H9 (cell line): ENCODE results near the gene SQSTM1. TPM values are rescaled to one million over a fixed set of nuclear protein-coding genes. Genes with fewer than 3 reads are reported as not detected.

Experiments
- DNase-seq: peaks from one replicate; pipeline ENCODE4 v3.0.0-alpha.2; 2017
- H2AFZ ChIP-seq: one replicate; pipeline ENCODE4 v1.6.1; 2013; ENCODE audit warnings: mild to moderate bottlenecking, low read length, control low read depth, moderate library complexity
- H2AK5ac ChIP-seq: 2 replicates; pipeline ENCODE4 v1.6.1; 2013; ENCODE audit warnings: low read length, control low read depth, mixed read lengths; ENCODE audit not compliant: insufficient read length
- H2BK120ac ChIP-seq: one replicate; pipeline ENCODE4 v1.6.1; 2013; ENCODE audit warnings: low read depth, mild to moderate bottlenecking, low read length, control low read depth, inconsistent platforms; ENCODE audit not compliant: poor library complexity, severe bottlenecking
- H2BK12ac ChIP-seq: 2 replicates; pipeline ENCODE4 v1.6.1; 2013; ENCODE audit warnings: low read length, control low read depth, mixed read lengths, low read depth; ENCODE audit not compliant: insufficient read length
- H2BK15ac ChIP-seq: 2 replicates; pipeline ENCODE4 v1.6.1; 2013; ENCODE audit warnings: low read depth, low read length, control low read depth
- H2BK20ac ChIP-seq: one replicate; pipeline ENCODE4 v1.6.1; 2013; ENCODE audit warnings: low read depth, mild to moderate bottlenecking, low read length, control low read depth, inconsistent platforms; ENCODE audit not compliant: poor library complexity, severe bottlenecking
- H2BK5ac ChIP-seq: 2 replicates; pipeline ENCODE4 v1.6.1; 2013; ENCODE audit warnings: low read length, control low read depth, mixed read lengths; ENCODE audit not compliant: insufficient read length
- H3K14ac ChIP-seq: 2 replicates; pipeline ENCODE4 v1.6.1; 2013; ENCODE audit warnings: low read length, control low read depth; ENCODE audit not compliant: insufficient read depth
- H3K18ac ChIP-seq: 2 replicates; pipeline ENCODE4 v1.6.1; 2013; ENCODE audit warnings: low read depth, mild to moderate bottlenecking, mixed read lengths, low read length, control low read depth; ENCODE audit not compliant: insufficient read length
- H3K23ac ChIP-seq: 2 replicates; pipeline ENCODE4 v1.6.1; 2013; ENCODE audit warnings: low read length, control low read depth, mixed read lengths, low read depth; ENCODE audit not compliant: insufficient read length
- H3K23me2 ChIP-seq: 2 replicates; pipeline ENCODE4 v1.6.1; 2013; ENCODE audit warnings: low read depth, mild to moderate bottlenecking, mixed read lengths, low read length, control low read depth; ENCODE audit not compliant: insufficient read length, poor library complexity, severe bottlenecking
- H3K27ac ChIP-seq: 2 replicates; pipeline ENCODE4 v1.5.1; 2013; ENCODE audit warnings: low read length, control low read depth, mixed read lengths, low read depth; ENCODE audit not compliant: insufficient read length
- H3K27me3 ChIP-seq: 2 replicates; pipeline ENCODE4 v1.6.1; 2013; ENCODE audit warnings: low read length, control low read depth, inconsistent platforms; ENCODE audit not compliant: insufficient read depth
- H3K4ac ChIP-seq: 2 replicates; pipeline ENCODE4 v1.6.1; 2013; ENCODE audit warnings: low read depth, mild to moderate bottlenecking, control low read depth, inconsistent platforms, low read length, moderate library complexity
- H3K4me1 ChIP-seq: 2 replicates; pipeline ENCODE4 v1.6.1; 2013; ENCODE audit warnings: low read length, control low read depth, inconsistent platforms; ENCODE audit not compliant: insufficient read depth
- H3K4me2 ChIP-seq: 2 replicates; pipeline ENCODE4 v1.6.1; 2013; ENCODE audit warnings: low read length, control low read depth, mixed read lengths; ENCODE audit not compliant: insufficient read length, insufficient read depth
- H3K56ac ChIP-seq: 2 replicates; pipeline ENCODE4 v1.6.1; 2013; ENCODE audit warnings: low read depth, mild to moderate bottlenecking, mixed read lengths, low read length, control low read depth; ENCODE audit not compliant: insufficient read length
- H3K79me1 ChIP-seq: 2 replicates; pipeline ENCODE4 v1.6.1; 2013; ENCODE audit warnings: low read depth, mild to moderate bottlenecking, moderate library complexity, low read length, control low read depth, inconsistent platforms; ENCODE audit not compliant: insufficient read depth, poor library complexity, severe bottlenecking
- H3K79me2 ChIP-seq: 2 replicates; pipeline ENCODE4 v1.6.1; 2013; ENCODE audit warnings: low read length, control low read depth, inconsistent platforms; ENCODE audit not compliant: insufficient read depth
- H3K9ac ChIP-seq: 2 replicates; pipeline ENCODE4 v1.6.1; 2013; ENCODE audit warnings: low read length, control low read depth, mixed read lengths; ENCODE audit not compliant: insufficient read length; ENCODE audit errors: extremely low read depth
- H3K9me3 ChIP-seq: one replicate; pipeline ENCODE4 v1.6.1; 2013; ENCODE audit warnings: low read depth, low read length, inconsistent platforms; ENCODE audit not compliant: control insufficient read depth
- H3T11ph ChIP-seq: one replicate; pipeline ENCODE4 v1.6.1; 2013; ENCODE audit warnings: mild to moderate bottlenecking, low read length, control low read depth, inconsistent platforms
- H4K20me1 ChIP-seq: one replicate; pipeline ENCODE4 v1.6.1; 2013; ENCODE audit not compliant: control insufficient read depth, insufficient read length, insufficient read depth
- H4K5ac ChIP-seq: 2 replicates; pipeline ENCODE4 v1.6.1; 2013; ENCODE audit warnings: low read depth, mild to moderate bottlenecking, mixed read lengths, low read length, control low read depth; ENCODE audit not compliant: insufficient read length
- H4K8ac ChIP-seq: replicated peaks from 2 replicates; pipeline ENCODE4 v1.6.1; 2013; ENCODE audit warnings: low read length, control low read depth, mixed read lengths, low read depth; ENCODE audit not compliant: insufficient read length
- H4K91ac ChIP-seq: 2 replicates; pipeline ENCODE4 v1.6.1; 2013; ENCODE audit warnings: low read depth, mild to moderate bottlenecking, moderate library complexity, mixed read lengths, low read length, control low read depth; ENCODE audit not compliant: insufficient read length
- H3K27ac Mint-ChIP-seq, 3 experiments: 2 replicates in 2 of 3; 3 replicates in 1 of 3; pipeline ENCODE4 v1.8.0; 2020 to 2021; ENCODE audit warnings: mixed read lengths in 3 of 3, mild to moderate bottlenecking in 1 of 3, moderate library complexity in 1 of 3
- H3K27me3 Mint-ChIP-seq: 2 replicates; pipeline ENCODE4 v1.8.0; 2021; ENCODE audit warnings: low read depth, mild to moderate bottlenecking, moderate library complexity, mixed read lengths
- H3K36me3 Mint-ChIP-seq, 3 experiments: 2 replicates in 2 of 3; 3 replicates in 1 of 3; pipeline ENCODE4 v1.8.0; 2020 to 2021; ENCODE audit warnings: low read depth in 3 of 3, mixed read lengths in 3 of 3; ENCODE audit not compliant: insufficient read depth in 1 of 3
- H3K4me1 Mint-ChIP-seq, 2 experiments: 2 replicates each; pipeline ENCODE4 v1.8.0; 2020; ENCODE audit warnings: mixed read lengths in 2 of 2
- H3K4me3 Mint-ChIP-seq, 2 experiments: 2 replicates in 1 of 2; 3 replicates in 1 of 2; pipeline ENCODE4 v1.8.0; 2020 to 2021; ENCODE audit warnings: mild to moderate bottlenecking in 2 of 2, mixed read lengths in 2 of 2, moderate library complexity in 1 of 2
- H3K9me3 Mint-ChIP-seq, 2 experiments: 2 replicates in 1 of 2; 3 replicates in 1 of 2; pipeline ENCODE4 v1.8.0; 2020; ENCODE audit warnings: mild to moderate bottlenecking in 2 of 2, mixed read lengths in 2 of 2, moderate library complexity in 1 of 2
- CTCF ChIP-seq: fragments of 200-600 bp; sonication (generic); conservative IDR thresholded peaks from 3 replicates; pipeline ENCODE4 v1.8.0; 2021; ENCODE audit warnings: antibody characterized with exemption, mild to moderate bottlenecking
- WGBS: extraction: QIAGEN DNeasy Blood & Tissue Kit; methylation state at CpG from one replicate; pipeline ENCODE4 v1.1.7; 2013; ENCODE audit warnings: missing lambda C conversion rate, low lambda C conversion rate, mixed read lengths; ENCODE audit not compliant: insufficient read length; ENCODE audit errors: extremely low coverage; 5-methylcytosine and 5-hydroxymethylcytosine counted together
- total RNA-seq: library from RNA; stranded (reverse); gene quantifications from 2 replicates; pipeline ENCODE4 v1.2.1, GENCODE V29; 2021

SQSTM1 gene
- total RNA-seq, 1 experiment from 2014 or later, result 144 TPM

- H3K27ac Mint-ChIP-seq, result no peak overlapping the region; a peak in 1 of 7 replicates
These were observed 26.5 kb upstream of the SQSTM1 start for GRCh38 chr5:179794171-179794570.

More at GRCh38 chr5:179794171-179794570, 26.5 kb upstream of the SQSTM1 start:
- Mint-ChIP-seq H3K4me3 (no peak overlapping the region), H3K36me3 (peaks cover 11 to 25% (median 22%) of the 10 kb centered on the region in 3 experiments; a peak in 6 of 7 replicates), H3K9me3 (peaks cover 3% of the 10 kb centered on the region in 2 experiments), H3K4me1 (peaks cover 17 to 18% of the 10 kb centered on the region in 2 experiments), H3K27me3 (peaks cover 7% of the 10 kb centered on the region)
- H3T11ph ChIP-seq, result no peak overlapping the region
- H2BK120ac ChIP-seq, result no peak overlapping the region
- H3K79me2 ChIP-seq, result no peaks in the 10 kb centered on the region
- no peak for DNase-seq
- H4K5ac ChIP-seq, result no peak overlapping the region
- no peak overlapping the region for H3K56ac ChIP-seq
- no peaks in the 10 kb centered on the region for H4K20me1 ChIP-seq
- H3K23me2 ChIP-seq, result peaks cover 3% of the 10 kb centered on the region
- no peak overlapping the region for H3K18ac ChIP-seq
- no peak overlapping the region for H3K4ac ChIP-seq
- H3K9me3 ChIP-seq, result no peaks in the 10 kb centered on the region
- H2AFZ ChIP-seq, result no peak overlapping the region
- no peaks in the 10 kb centered on the region for H3K27me3 ChIP-seq
- no peak overlapping the region for H3K4me2 ChIP-seq
- H3K14ac ChIP-seq, result no peak overlapping the region
- H4K8ac ChIP-seq, result no peak overlapping the region
- no peak overlapping the region for H2AK5ac ChIP-seq
- H2BK12ac ChIP-seq, result no peak overlapping the region
- TF ChIP-seq CTCF, result no peak
- H3K23ac ChIP-seq, result no peak overlapping the region
- no peaks in the 10 kb centered on the region for H3K79me1 ChIP-seq
- H2BK20ac ChIP-seq, result no peak overlapping the region
- H2BK15ac ChIP-seq, result no peak overlapping the region
- H2BK5ac ChIP-seq, result no peak overlapping the region
- no peak overlapping the region for H3K27ac ChIP-seq
- H4K91ac ChIP-seq, result no peak overlapping the region
- H3K4me1 ChIP-seq, result no peaks in the 10 kb centered on the region
- H3K9ac ChIP-seq, result no peak overlapping the region
- no CpG with 5 or more reads among the region's 3 CpGs for WGBS
